Measurements from ENCODE around the gene AP4M1. TPM values are rescaled to one million over a fixed set of nuclear protein-coding genes. Genes with fewer than 3 reads are reported as not detected.

The AP4M1 gene
- total and polyA plus RNA-seq, 9 of the 15 experiments (the other 6 are each of a cell fraction or from before 2014, with no cell fraction given): 1.3 to 30.9 (median 14.1) TPM

- TF ChIP-seq ZNF699 (CRISPR knock-in tag; IDR thresholded peaks at IDR 0.05; ENCODE audit: insufficient replicate concordance) (no peak), HDAC2 (IDR thresholded peaks at IDR 0.05) (no peak), HBP1 (CRISPR knock-in tag; IDR thresholded peaks at IDR 0.05) (no peak), SAFB (IDR thresholded peaks at IDR 0.05; ENCODE audit: borderline replicate concordance, low read depth, low read length) (no peak), SMARCA5 (IDR thresholded peaks at IDR 0.05) (no peak), ZNF778 (CRISPR knock-in tag; IDR thresholded peaks at IDR 0.05) (no peak), ZZZ3 (IDR thresholded peaks at IDR 0.05) (no peak), POLR2A (conservative IDR thresholded peaks at IDR 0.05) (peak; percentile 37), RBFOX2 (IDR thresholded peaks at IDR 0.05; ENCODE audit: low read depth, low read length) (peak; percentile 65)
These were observed 6.2 kb upstream of the AP4M1 start (continued) for GRCh38 chr7:100095289-100095688.

- Histone ChIP-seq H3K9me3 (replicated peaks; ENCODE audit: control insufficient read depth, insufficient read depth, low read depth, low read length) (no peaks in the 10 kb centered on the region), H3K79me2 (ENCODE audit: control insufficient read depth, insufficient read depth, low read length) (peaks cover 46% of the 10 kb centered on the region), H3K4me1 (replicated peaks in 1 of 2; ENCODE audit: control insufficient read depth in 2 of 2, insufficient read depth in 2 of 2, low read length in 2 of 2) (peaks cover 5 to 19% of the 10 kb centered on the region in 2 experiments; a peak in 4 of 5 replicates), H3K4me3 (no peak overlapping the region), H3K36me3 (ENCODE audit: control insufficient read depth, insufficient read depth, low read length) (peaks cover 97% of the 10 kb centered on the region), H3K27ac (ENCODE audit: extremely low read depth, low read depth, low read length) (no peak overlapping the region), H3K9ac (ENCODE audit: insufficient read depth in 1 of 2, low read depth in 2 of 2, low read length in 2 of 2) (peak overlapping the region in 1 of 2 experiments; percentile 47; a peak in 1 of 4 replicates), H2AFZ (ENCODE audit: low read depth, low read length) (no peak overlapping the region), H3K9me1 (ENCODE audit: control insufficient read depth, insufficient read depth, low read length) (peaks cover 3% of the 10 kb centered on the region), H3K4me2 (ENCODE audit: insufficient read depth, low read length) (no peak overlapping the region), H3K27me3 (ENCODE audit: control insufficient read depth in 2 of 2, insufficient read depth in 2 of 2, low read length in 2 of 2) (no peaks in the 10 kb centered on the region), H4K20me1 (replicated peaks; ENCODE audit: control insufficient read depth, insufficient read depth, low read length) (peaks cover 61% of the 10 kb centered on the region)
- TF ChIP-seq POLR2A (conservative IDR thresholded peaks at IDR 0.05) (peak; percentile 20; the same call in 1 of the 2 replicates), MAFG (tag; conservative IDR thresholded peaks at IDR 0.05) (no peak), POLR2G (IDR thresholded peaks at IDR 0.05; ENCODE audit: low read depth, low read length) (peak; percentile 72), RBFOX2 (IDR thresholded peaks at IDR 0.05; ENCODE audit: low read depth, low read length) (peak; percentile 76), MBD2 (IDR thresholded peaks at IDR 0.05; ENCODE audit: borderline replicate concordance, low read depth) (no peak), ZNF146 (CRISPR knock-in tag; IDR thresholded peaks at IDR 0.05; ENCODE audit: unreplicated experiment) (no peak), RB1 (IDR thresholded peaks at IDR 0.05; ENCODE audit: low read depth) (no peak)
- CTCF ChIA-PET (ENCODE audit: low intra/inter-chr PET ratio): no interaction called here
- in situ Hi-C loops (cut with MboI) (no loop called here), intact Hi-C loops (cut with micrococcal nuclease) (no loop called here)
- no TSS peak for BruUV-seq (replicated peaks)
- DNase-seq (ENCODE audit: extremely low read depth in 1 of 4, low spot score in 3 of 4) (no peak), ATAC-seq (no peak), FAIRE-seq (no peak)
- POLR2A ChIA-PET: interaction anchor here (0.9 to 1.4 kb wide), 6 partner anchors 10 to 106 kb away, joined by 3 to 8 read pairs (median 4); no protein-coding TSS in a partner anchor
- 95% methylated on average over 17 of the region's 17 CpGs for WGBS (ENCODE audit: insufficient coverage, low coverage, missing lambda C conversion rate)
These were observed 5.7 kb upstream of the AP4M1 start for GRCh38 chr7:100095704-100096103.

Measured in K562 (cell line).